ENCODE data around the gene PRR22.

The PRR22 gene

GRCh38 chr19:5808120-5808816 is 23.7 kb upstream of the PRR22 start:
- no peak overlapping the region for H3K4me3 ChIP-seq (ENCODE audit: low read depth, low read length)
- POLR2A ChIA-PET = no interaction called here
- DNase-seq (ENCODE audit: low read depth, low spot score) = no peak
- CTCF ChIA-PET = interaction anchor here (0.8 to 3.3 kb wide), 7 partner anchors 14 to 230 kb away, joined by 3 to 12 read pairs (median 5); partner anchors contain the start of genes FUT3 and NDUFA11
- no peak for TF ChIP-seq CTCF (IDR thresholded peaks at IDR 0.05; ENCODE audit: insufficient read depth, low read length, missing control alignments)

- ChIA-PET CTCF (interaction anchor here (1.1 to 3.3 kb wide), 7 partner anchors 11 to 215 kb away, joined by 4 to 12 read pairs (median 5); partner anchors contain the start of gene NDUFA11), POLR2A (no interaction called here)
- DNase-seq (ENCODE audit: low read depth, low spot score) = no peak
- no peak for TF ChIP-seq CTCF (IDR thresholded peaks at IDR 0.05; ENCODE audit: insufficient read depth, low read length, missing control alignments)
- no peak overlapping the region for H3K4me3 ChIP-seq (ENCODE audit: low read depth, low read length)
Measured at GRCh38 chr19:5806905-5807304, 22.4 kb upstream of the PRR22 start.

GRCh38 chr19:5806133-5806489 is 21.6 kb upstream of the PRR22 start:
- CTCF ChIA-PET = interaction anchor here (1.1 to 3.3 kb wide), 7 partner anchors 10 to 216 kb away, joined by 4 to 12 read pairs (median 5); partner anchors contain the start of gene NDUFA11
- POLR2A ChIA-PET = no interaction called here
- DNase-seq (ENCODE audit: low read depth, low spot score) = no peak
- no peak overlapping the region for H3K4me3 ChIP-seq (ENCODE audit: low read depth, low read length)
- TF ChIP-seq CTCF (IDR thresholded peaks at IDR 0.05; ENCODE audit: insufficient read depth, low read length, missing control alignments) = no peak

GRCh38 chr19:5805462-5806132 is 21.1 kb upstream of the PRR22 start:
- ChIA-PET POLR2A (no interaction called here), CTCF (interaction anchor here (1.1 to 3.3 kb wide), 5 partner anchors 10 to 217 kb away, joined by 4 to 12 read pairs (median 5); partner anchors contain the start of gene NDUFA11)
- DNase-seq (ENCODE audit: low read depth, low spot score) = no peak
- H3K4me3 ChIP-seq (ENCODE audit: low read depth, low read length) = no peak overlapping the region; the same call in 1 of the 2 replicates
- peak; percentile 87 for TF ChIP-seq CTCF (IDR thresholded peaks at IDR 0.05; ENCODE audit: insufficient read depth, low read length, missing control alignments)

- H3K4me3 ChIP-seq (ENCODE audit: low read depth, low read length) = peak within 1 kb of the TSS; percentile 49
- ChIA-PET POLR2A (interaction anchor here (1.2 kb wide), 1 partner anchor 99 kb away, joined by 10 read pairs; the partner anchor contains the start of gene NDUFA11), CTCF (interaction anchor here (0.6 to 2.7 kb wide), 69 partner anchors 9 to 414 kb away, joined by 3 to 100 read pairs (median 5); partner anchors contain the start of genes CATSPERD, DUS3L, FUT3 and FUT5)
- DNase-seq (ENCODE audit: low read depth, low spot score) = no peak
- no peak for TF ChIP-seq CTCF (IDR thresholded peaks at IDR 0.05; ENCODE audit: insufficient read depth, low read length, missing control alignments)
Measured at GRCh38 chr19:5804516-5805461, 20.2 kb upstream of the PRR22 start, which contains the start of gene NRTN. Gene NRTN (plus strand): TSS chr19:5805067. CDS start chr19:5824166, 19,099 bp downstream.

Data from AG04449 (cell line).